IMR-90 (cell line): ENCODE data around the gene TRPV3. TPM values are rescaled to one million over a fixed set of nuclear protein-coding genes. Genes with fewer than 3 reads are reported as not detected.

ENCODE experiments used
- ATAC-seq: fragments of 200-7000 bp; cut with Tn5 transposase; 2 replicates; pipeline ENCODE4 v1.9.1; 2020; ENCODE audit warnings: low read depth, mild to moderate bottlenecking, moderate library complexity
- BruUV-seq: library from RNA; stranded (reverse); fragments of 400-500 nt; replicated peaks from 2 replicates; lab custom pipeline; 2021; lab: Mats Ljungman, UMichigan
- CTCF ChIA-PET: fragments of 300-600 bp; formaldehyde crosslinking; extraction: SDS; loops from one replicate; lab custom pipeline; 2021; ENCODE audit warnings: antibody characterized with exemption; lab: Yijun Ruan, JAX
- POLR2A ChIA-PET: fragments of 300-600 bp; sonication (Branson Sonifier 250); formaldehyde crosslinking; loops from one replicate; lab custom pipeline; 2022; ENCODE audit warnings: antibody characterized with exemption; ENCODE audit not compliant: unreplicated experiment; lab: Charles Lee
- DNase-seq: peaks from one replicate; pipeline ENCODE4 v3.0.0; 2013
- H2AFZ ChIP-seq: replicated peaks from 2 replicates; pipeline ENCODE3; 2013; ENCODE audit warnings: low read length, mild to moderate bottlenecking; ENCODE audit not compliant: poor library complexity
- H2AK5ac ChIP-seq: 2 replicates; pipeline ENCODE4 v1.6.1; 2013; ENCODE audit warnings: low read depth, low read length, inconsistent platforms
- H2AK9ac ChIP-seq: replicated peaks from 2 replicates; pipeline ENCODE3; 2013; ENCODE audit warnings: mild to moderate bottlenecking, low read depth, low read length, moderate library complexity; ENCODE audit not compliant: poor library complexity
- H2BK120ac ChIP-seq: 2 replicates; pipeline ENCODE4 v1.6.1; 2013; ENCODE audit warnings: low read depth, low read length, inconsistent platforms
- H2BK15ac ChIP-seq: 3 replicates; pipeline ENCODE4 v1.6.1; 2013; ENCODE audit warnings: low read depth, low read length, inconsistent platforms
- H2BK20ac ChIP-seq: 2 replicates; pipeline ENCODE4 v1.6.1; 2013; ENCODE audit warnings: low read depth, mild to moderate bottlenecking, inconsistent platforms, low read length, moderate library complexity
- H2BK5ac ChIP-seq: 2 replicates; pipeline ENCODE4 v1.6.1; 2013; ENCODE audit warnings: mild to moderate bottlenecking, low read depth, low read length, inconsistent platforms; ENCODE audit not compliant: poor library complexity, severe bottlenecking
- H3K14ac ChIP-seq: replicated peaks from 2 replicates; pipeline ENCODE4 v1.6.1; 2013; ENCODE audit warnings: low read depth, low read length, inconsistent platforms
- H3K18ac ChIP-seq: 2 replicates; pipeline ENCODE4 v1.6.1; 2013; ENCODE audit warnings: low read depth, low read length, control low read depth
- H3K23ac ChIP-seq: 2 replicates; pipeline ENCODE4 v1.6.1; 2013; ENCODE audit warnings: low read depth, low read length, inconsistent platforms
- H3K27ac ChIP-seq: 2 replicates; pipeline ENCODE4 v1.5.1; 2013; ENCODE audit warnings: mild to moderate bottlenecking, control low read depth, low read length; ENCODE audit not compliant: insufficient read depth
- H3K27me3 ChIP-seq: 2 replicates; pipeline ENCODE4 v1.6.1; 2013; ENCODE audit warnings: low read length; ENCODE audit not compliant: control insufficient read depth, insufficient read depth
- H3K36me3 ChIP-seq: 2 replicates; pipeline ENCODE4 v1.6.1; 2013; ENCODE audit warnings: low read length, mixed read lengths; ENCODE audit not compliant: control insufficient read depth, insufficient read depth
- H3K4ac ChIP-seq: 2 replicates; pipeline ENCODE4 v1.6.1; 2013; ENCODE audit warnings: low read depth, low read length, inconsistent platforms
- H3K4me1 ChIP-seq: 2 replicates; pipeline ENCODE4 v1.6.1; 2013; ENCODE audit warnings: low read length, mixed read lengths; ENCODE audit not compliant: control insufficient read depth, insufficient read depth
- H3K4me2 ChIP-seq: 2 replicates; pipeline ENCODE4 v1.6.1; 2013; ENCODE audit warnings: low read depth, mild to moderate bottlenecking, control low read depth, low read length, moderate library complexity
- H3K4me3 ChIP-seq: 2 replicates; pipeline ENCODE4 v1.5.1; 2013; ENCODE audit warnings: low read depth, mild to moderate bottlenecking, control low read depth, low read length, moderate library complexity; ENCODE audit not compliant: insufficient read depth
- H3K56ac ChIP-seq: 2 replicates; pipeline ENCODE4 v1.6.1; 2013; ENCODE audit warnings: low read length, inconsistent platforms; ENCODE audit not compliant: insufficient read depth; ENCODE audit errors: extremely low read depth
- H3K79me1 ChIP-seq, 2 experiments: 2 replicates each; pipeline ENCODE4 v1.6.1; 2013; ENCODE audit warnings: low read length in 2 of 2, inconsistent platforms in 1 of 2, low read depth in 1 of 2
- H3K9ac ChIP-seq: 2 replicates; pipeline ENCODE4 v1.6.1; 2013; ENCODE audit warnings: low read depth, low read length, control low read depth
- H3K9me1 ChIP-seq: 2 replicates; pipeline ENCODE4 v1.6.1; 2013; ENCODE audit warnings: low read length, inconsistent platforms; ENCODE audit not compliant: insufficient read depth
- H3K9me3 ChIP-seq: 2 replicates; pipeline ENCODE4 v1.6.1; 2013; ENCODE audit warnings: low read length; ENCODE audit not compliant: control insufficient read depth, insufficient read depth
- H4K20me1 ChIP-seq: 2 replicates; pipeline ENCODE4 v1.6.1; 2013; ENCODE audit warnings: low read length, inconsistent platforms; ENCODE audit not compliant: insufficient read depth
- H4K5ac ChIP-seq: 2 replicates; pipeline ENCODE4 v1.6.1; 2013; ENCODE audit warnings: mild to moderate bottlenecking, low read depth, low read length, control low read depth
- H4K8ac ChIP-seq, 2 experiments: 2 replicates each; pipeline ENCODE4 v1.6.1; 2013; ENCODE audit warnings: low read depth in 2 of 2, low read length in 2 of 2, control low read depth in 1 of 2, inconsistent platforms in 1 of 2
- H4K91ac ChIP-seq: 2 replicates; pipeline ENCODE4 v1.6.1; 2013; ENCODE audit warnings: low read depth, low read length, inconsistent platforms; ENCODE audit not compliant: insufficient read depth
- BHLHE40 ChIP-seq: fragments of 150-350 bp; IDR thresholded peaks from 2 replicates; pipeline ENCODE4 v1.6.1; 2016; ENCODE audit warnings: mild to moderate bottlenecking, low read depth, low read length
- CEBPB ChIP-seq: IDR thresholded peaks from 2 replicates; pipeline ENCODE4 v1.6.1; 2012; ENCODE audit warnings: low read depth, low read length, improper control_type of control experiment
- CHD1 ChIP-seq: IDR thresholded peaks from 2 replicates; pipeline ENCODE4 v1.6.1; 2012; ENCODE audit warnings: low read depth, low read length, improper control_type of control experiment
- ELK1 ChIP-seq: fragments of 150-350 bp; IDR thresholded peaks from 2 replicates; pipeline ENCODE4 v1.6.1; 2016; ENCODE audit warnings: low read depth, mild to moderate bottlenecking, low read length, moderate library complexity, borderline replicate concordance
- MAFK ChIP-seq: IDR thresholded peaks from 2 replicates; pipeline ENCODE4 v1.6.1; 2012; ENCODE audit warnings: low read depth, low read length, improper control_type of control experiment
- MAZ ChIP-seq: IDR thresholded peaks from 2 replicates; pipeline ENCODE4 v1.6.1; 2012; ENCODE audit warnings: low read depth, mild to moderate bottlenecking, low read length, improper control_type of control experiment, moderate library complexity, borderline replicate concordance
- MXI1 ChIP-seq: IDR thresholded peaks from 2 replicates; pipeline ENCODE4 v1.6.1; 2012; ENCODE audit warnings: low read depth, mild to moderate bottlenecking, low read length, moderate library complexity, borderline replicate concordance
- NFE2L2 ChIP-seq: fragments of 150-350 bp; IDR thresholded peaks from 2 replicates; pipeline ENCODE4 v1.6.1; 2016; ENCODE audit warnings: low read depth, mild to moderate bottlenecking, low read length
- RFX5 ChIP-seq: IDR thresholded peaks from 2 replicates; pipeline ENCODE4 v1.8.0; 2012; ENCODE audit warnings: low read depth, mild to moderate bottlenecking, low read length, moderate library complexity
- SMC3 ChIP-seq: fragments of 150-350 bp; IDR thresholded peaks from 2 replicates; pipeline ENCODE4 v1.6.1; 2016; ENCODE audit warnings: low read depth, mild to moderate bottlenecking, antibody characterized with exemption, low read length, moderate library complexity
- USF2 ChIP-seq: fragments of 150-350 bp; IDR thresholded peaks from 2 replicates; pipeline ENCODE4 v1.6.1; 2017; ENCODE audit warnings: mild to moderate bottlenecking, antibody characterized with exemption, low read length, low read depth
- WGBS, 2 experiments: methylation state at CpG; one replicate each; pipeline versions ENCODE4 v1.1.5 to v1.1.7; 2013; ENCODE audit warnings: missing lambda C conversion rate in 2 of 2; ENCODE audit not compliant: insufficient read length in 1 of 2; ENCODE audit errors: extremely low coverage in 2 of 2; 5-methylcytosine and 5-hydroxymethylcytosine counted together
- dilution Hi-C: fragments of 300-500 bp; cut with HindIII; formaldehyde crosslinking; loops from one replicate; pipeline ENCODE4 v1.14.3; 2018; ENCODE audit warnings: low sequenced_read_pairs; ENCODE audit not compliant: unreplicated experiment
- in situ Hi-C: fragments of 300-500 bp; cut with MboI; formaldehyde crosslinking; loops from 3 replicates; pipeline ENCODE4 v1.14.3; 2019; ENCODE audit warnings: low sequenced_read_pairs, inconsistent platforms, mixed read lengths
- intact Hi-C: fragments of 100-400 bp; cut with micrococcal nuclease; formaldehyde crosslinking; loops from 2 replicates; pipeline ENCODE4 v1.10.0; 2022
- polyA plus RNA-seq, 3 experiments: library from polyadenylated mRNA; depleted of rRNA; stranded (reverse); fragments of >200 nt; gene quantifications; 2 replicates each; pipeline ENCODE4 v1.2.3, GENCODE V29; 2012; ENCODE audit warnings: low replicate concordance in 1 of 3
- total RNA-seq: library from RNA; depleted of rRNA; stranded (reverse); fragments of >200 nt; gene quantifications from 2 replicates; pipeline ENCODE4 v1.2.3, GENCODE V29; 2012

TRPV3 gene
- total and polyA plus RNA-seq, 2 of the 4 experiments (the other 2 are of a cell fraction): 0.18 to 0.26 TPM

GRCh38 chr17:3502466-3502865 lies 55.1 kb downstream of the TRPV3 start:
- TF ChIP-seq SMC3 (no peak), MXI1 (no peak), CHD1 (no peak), USF2 (no peak), BHLHE40 (no peak), MAFK (no peak), CEBPB (no peak), RFX5 (no peak), MAZ (no peak), ELK1 (no peak), NFE2L2 (no peak)
- no peak overlapping the region for H3K27ac ChIP-seq
- no peak overlapping the region for H2BK20ac ChIP-seq
- no peak overlapping the region for H2AK9ac ChIP-seq
- intact Hi-C loops: no loop called here
- H3K9ac ChIP-seq: no peak overlapping the region
- no peaks in the 10 kb centered on the region for H3K9me1 ChIP-seq
- no peaks in the 10 kb centered on the region for H3K4me1 ChIP-seq
- no peak overlapping the region for H3K4me3 ChIP-seq
- H3K79me1 ChIP-seq: no peaks in the 10 kb centered on the region
- no peak overlapping the region for H3K4me2 ChIP-seq
- ChIA-PET CTCF (no interaction called here), POLR2A (no interaction called here)
- H4K91ac ChIP-seq: no peak overlapping the region
- H2AK5ac ChIP-seq: no peak overlapping the region
- no peak overlapping the region for H4K8ac ChIP-seq
- no peak overlapping the region for H3K18ac ChIP-seq
- H3K23ac ChIP-seq: no peak overlapping the region
- no peak overlapping the region for H2BK120ac ChIP-seq
- dilution Hi-C loops: no loop called here
- H3K9me3 ChIP-seq: no peaks in the 10 kb centered on the region
- ATAC-seq: peak; percentile 17; the same call in 1 of the 2 replicates
- no peak overlapping the region for H3K56ac ChIP-seq
- BruUV-seq: no TSS peak
- H4K5ac ChIP-seq: no peak overlapping the region
- no CpG with 5 or more reads among the region's 5 CpGs for WGBS, 2 experiments
- in situ Hi-C loops: no loop called here
- no peaks in the 10 kb centered on the region for H4K20me1 ChIP-seq
- no peaks in the 10 kb centered on the region for H3K36me3 ChIP-seq
- no peak overlapping the region for H2AFZ ChIP-seq
- no peak overlapping the region for H2BK15ac ChIP-seq
- no peak overlapping the region for H3K4ac ChIP-seq
- no peak overlapping the region for H2BK5ac ChIP-seq
- no peak overlapping the region for H3K14ac ChIP-seq
- no peaks in the 10 kb centered on the region for H3K27me3 ChIP-seq
- DNase-seq: no peak
